Endometrium (tissue), 2 donors: ENCODE measurements around the gene REPIN1.

Source experiments
- FAIRE-seq: peaks from 2 replicates; lab custom pipeline; 2012; peaks lifted over from hg19 to GRCh38; lab: Jason Lieb, UNC
- donor health status: control.
- donor health status: control.

REPIN1 gene

DNA sequence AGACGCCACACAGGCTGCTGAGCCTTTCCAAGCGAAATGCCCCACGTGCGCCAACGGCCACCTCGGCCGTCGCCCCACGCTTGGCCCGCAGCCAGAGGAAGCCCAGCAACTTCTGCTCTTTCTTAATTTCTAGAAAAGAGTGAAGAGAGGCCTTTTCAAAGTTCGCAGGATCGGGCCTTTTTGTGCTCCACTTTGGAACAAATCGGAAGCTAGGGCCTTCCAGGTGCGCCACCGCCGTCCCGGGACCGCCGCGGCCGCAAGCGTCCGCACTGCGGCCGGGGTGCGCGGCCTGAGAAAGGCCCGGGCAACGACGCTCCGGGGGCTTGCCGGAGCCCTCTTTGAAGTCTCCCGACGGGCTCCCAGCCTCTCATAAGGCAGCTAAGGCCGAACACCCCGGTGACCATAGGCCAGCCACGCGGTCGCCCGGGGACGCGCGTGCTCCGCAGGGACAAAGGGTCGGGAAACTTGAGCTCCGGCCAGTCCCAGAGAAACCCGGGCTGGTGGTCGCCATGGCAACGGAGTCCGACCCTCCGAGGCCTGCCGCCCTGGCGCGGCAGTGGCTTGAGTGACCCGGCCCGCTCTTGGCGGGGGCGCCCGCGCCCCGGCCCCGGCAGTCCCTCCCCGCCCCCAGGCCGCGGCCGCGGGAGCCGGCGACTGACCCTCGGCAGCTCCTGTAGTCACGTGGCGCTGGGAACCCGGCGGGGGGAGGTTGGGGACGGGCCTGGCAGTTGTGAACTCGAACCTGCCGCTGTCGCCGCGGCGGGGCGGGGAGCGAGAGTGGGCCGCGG lies at the start of gene REPIN1:
TSS of gene REPIN1 (plus strand) at position 727 of the 788 bp plus-strand sequence. CDS start 890 bp downstream, outside the sequence.
- no peak for FAIRE-seq

DNA sequence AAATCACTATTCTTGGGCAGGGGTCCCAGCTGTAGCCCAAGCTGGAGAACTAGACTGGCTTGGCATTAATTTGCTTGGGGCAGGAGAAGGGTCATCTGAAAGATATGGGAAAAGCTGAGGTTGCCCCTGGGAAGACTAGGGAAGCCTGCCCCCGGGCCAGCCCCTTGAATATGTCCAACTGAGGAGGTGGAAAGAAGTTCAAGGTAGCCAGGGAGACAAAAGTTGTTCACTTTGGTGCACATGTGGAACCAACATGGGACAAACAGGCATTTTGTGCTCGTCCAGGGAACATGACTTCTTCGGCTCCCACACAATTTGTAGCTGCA lies 46.9 kb upstream of the REPIN1 start:
- FAIRE-seq, result no peak

DNA sequence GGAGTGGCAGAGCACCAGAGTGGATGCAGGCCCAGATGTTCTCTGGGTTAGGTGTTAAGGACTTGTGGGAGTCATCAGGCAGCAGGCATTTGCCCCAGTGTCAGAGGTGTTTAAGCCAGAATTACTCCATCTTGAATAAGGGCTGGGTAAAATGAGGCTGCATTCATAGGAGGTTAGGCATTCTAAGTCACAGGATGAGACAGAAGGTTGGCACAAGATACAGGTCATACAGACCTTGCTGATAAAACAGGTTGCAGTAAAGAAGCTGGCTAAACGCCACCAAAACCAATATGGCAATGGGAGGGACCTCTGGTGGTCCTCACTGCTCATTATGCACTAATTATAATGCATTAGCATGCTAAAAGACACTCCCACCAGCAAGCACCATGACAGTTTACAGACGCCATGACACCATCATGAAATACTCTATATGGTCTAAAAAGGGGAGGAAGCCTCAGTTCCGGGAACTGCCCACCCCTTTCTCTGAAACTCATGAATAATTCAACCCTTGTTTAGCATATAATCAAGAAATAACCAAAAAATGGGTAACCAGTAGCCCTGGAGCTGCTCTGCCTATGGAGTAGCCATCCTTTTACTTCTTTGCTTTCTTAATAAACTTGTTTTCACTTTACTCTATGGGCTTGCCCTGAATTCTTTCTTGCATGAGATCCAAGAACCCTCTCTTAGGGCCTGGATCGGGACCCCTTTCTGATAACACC lies 46.3 kb upstream of the REPIN1 start:
- FAIRE-seq, result no peak

DNA sequence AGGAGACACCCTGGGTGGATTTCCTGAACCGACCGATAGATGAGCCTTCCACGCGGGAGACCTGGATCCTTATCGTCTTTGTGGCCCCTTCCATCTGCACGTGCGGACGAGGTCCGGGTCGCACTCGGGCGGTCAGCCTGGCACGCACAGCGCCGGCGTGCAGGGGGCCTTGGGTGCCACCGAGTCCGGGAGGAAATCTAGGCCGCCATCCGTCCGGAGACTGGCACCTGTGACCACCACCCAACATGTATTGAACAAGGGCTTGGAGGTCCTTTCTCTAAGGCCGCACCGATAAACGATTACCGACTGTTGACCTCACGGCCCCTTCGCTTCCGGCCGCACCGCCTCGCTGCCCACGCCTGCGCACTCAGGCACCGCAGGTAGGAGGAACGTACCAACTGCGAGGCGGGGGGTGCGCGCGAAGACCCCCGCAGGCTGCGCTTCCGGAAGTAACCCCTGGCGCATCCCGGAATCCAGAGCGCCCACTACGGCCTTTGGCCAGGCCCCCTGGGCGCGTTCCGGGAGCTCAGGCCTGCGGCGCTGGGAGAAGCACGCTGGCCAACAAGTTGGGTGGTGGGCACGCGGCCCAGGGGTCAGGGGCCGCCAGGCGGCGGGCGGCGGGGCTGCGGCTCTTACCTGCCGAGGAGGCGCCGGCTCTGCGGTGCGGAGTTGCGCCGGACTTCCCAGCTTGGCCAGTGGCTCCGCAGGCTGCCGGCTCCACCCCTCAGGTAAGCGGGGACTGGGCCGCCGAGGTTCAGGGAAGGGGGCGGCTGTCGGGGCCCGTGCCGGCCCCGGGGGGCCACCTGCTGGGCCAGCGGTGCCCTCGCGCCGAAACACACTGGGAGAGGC lies 45.6 kb upstream of the REPIN1 start, which contains the start of the genes ACTR3C and LRRC61:
TSS of gene ACTR3C (minus strand) at position 713 of the 849 bp plus-strand sequence. CDS start 28,249 bp downstream, outside the sequence.
TSS of gene LRRC61 (plus strand) at position 523 of the 849 bp plus-strand sequence. CDS start 13,507 bp downstream, outside the sequence.
- no peak for FAIRE-seq

DNA sequence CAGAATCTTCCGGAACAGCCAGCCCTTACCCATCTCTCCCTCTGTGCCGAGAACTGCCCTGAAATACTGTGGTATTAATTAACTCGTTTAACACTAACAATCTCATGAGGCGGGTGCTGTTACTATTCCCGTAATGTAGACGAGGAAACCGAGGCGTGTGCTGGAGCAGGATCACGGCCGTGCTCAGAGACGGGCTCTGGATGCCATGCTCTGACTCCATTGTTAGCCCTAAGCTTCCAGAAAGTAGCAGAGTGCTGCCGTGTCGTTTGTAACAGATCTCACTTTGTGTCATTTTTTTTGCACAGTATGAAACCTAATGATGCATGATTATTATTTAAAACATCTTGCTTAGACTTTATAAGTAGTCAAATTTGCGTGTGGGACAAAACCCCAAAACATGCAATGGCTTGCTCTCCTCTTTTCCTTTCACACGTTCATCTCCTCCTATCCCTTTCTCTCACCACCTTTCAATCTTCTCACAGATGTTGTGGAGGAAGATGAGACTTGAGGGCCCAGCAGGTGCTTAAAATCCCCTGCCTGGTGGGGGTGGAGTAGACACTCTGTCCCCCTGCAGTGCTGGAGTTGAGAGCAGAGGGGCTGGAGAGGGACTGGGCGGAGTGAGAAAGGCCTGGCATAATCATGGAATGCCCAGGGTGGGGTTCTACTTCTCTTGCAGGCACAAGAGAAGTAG lies 44.8 kb upstream of the REPIN1 start:
- no peak for FAIRE-seq

DNA sequence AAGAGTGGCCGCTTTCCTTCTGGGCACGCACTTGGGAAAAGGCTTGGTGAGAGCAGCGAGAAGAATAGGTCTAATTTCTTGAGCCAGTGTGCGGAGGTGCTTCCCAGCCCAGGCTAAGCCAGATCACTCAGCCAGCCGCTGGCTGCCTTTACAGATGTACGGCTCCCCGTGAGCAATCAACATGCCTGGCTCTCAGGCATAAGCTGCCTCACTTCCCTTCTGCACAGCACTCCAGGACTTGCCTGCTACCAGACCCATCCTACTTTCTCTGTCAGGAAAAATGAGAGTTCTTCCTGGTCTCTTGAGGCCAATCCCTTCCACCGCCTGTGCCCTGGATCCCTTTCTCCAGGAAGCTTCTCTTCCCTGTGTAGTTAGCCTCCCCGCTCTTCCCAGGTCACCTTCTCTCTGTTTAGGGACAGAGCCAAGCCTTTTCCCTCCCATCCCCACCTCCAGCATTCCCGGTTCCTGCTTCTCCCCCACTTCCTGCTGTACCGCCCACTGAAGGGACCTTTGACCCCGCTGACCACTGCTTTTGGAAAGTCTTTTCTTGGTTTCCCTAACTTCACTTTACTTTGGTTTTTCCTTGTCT lies 44.2 kb upstream of the REPIN1 start:
- no peak for FAIRE-seq

DNA sequence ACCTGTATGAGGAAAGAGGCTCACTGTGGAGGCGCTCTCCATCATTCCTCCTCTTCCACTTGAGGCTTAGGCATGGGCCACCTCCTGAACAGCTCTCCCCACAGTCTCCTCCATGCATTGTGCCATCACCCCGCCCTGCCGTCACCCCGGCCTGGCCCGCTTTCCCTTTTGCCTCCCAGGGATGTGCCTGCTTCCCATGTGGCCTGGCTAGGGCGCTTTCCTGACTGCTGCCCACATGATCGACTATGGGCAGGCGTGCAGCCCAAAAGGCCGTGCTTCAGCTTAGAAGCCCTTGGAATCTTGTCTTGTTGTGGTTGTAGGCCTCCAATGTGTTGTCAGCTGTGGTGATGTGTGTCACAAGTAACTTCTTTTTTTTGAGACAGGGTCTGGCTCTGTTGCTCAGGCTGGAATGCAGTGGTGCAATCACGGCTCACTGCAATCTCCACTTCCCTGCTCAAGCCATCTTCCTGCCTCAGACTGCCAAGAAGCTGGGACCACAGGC lies 43.5 kb upstream of the REPIN1 start:
- FAIRE-seq, result no peak

DNA sequence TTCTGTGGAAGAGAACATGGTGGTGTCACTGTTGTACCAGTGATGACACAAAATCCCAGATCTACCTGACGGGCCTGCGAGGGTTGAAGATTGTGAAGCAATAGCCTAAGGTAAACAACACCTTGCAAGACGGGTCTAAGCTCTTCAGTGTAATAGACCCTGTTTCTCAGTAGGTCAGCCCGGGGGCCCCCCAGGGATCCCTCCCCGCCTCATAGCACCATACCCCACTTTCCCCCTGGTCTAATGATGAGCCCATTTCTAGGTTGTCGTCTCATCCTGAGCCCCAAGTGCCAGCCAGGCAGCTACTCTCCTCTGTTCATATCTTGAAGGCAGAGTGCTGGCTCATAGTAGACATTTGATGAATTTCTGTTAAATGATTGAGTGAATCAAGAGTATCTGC lies 42.7 kb upstream of the REPIN1 start:
- no peak for FAIRE-seq

DNA sequence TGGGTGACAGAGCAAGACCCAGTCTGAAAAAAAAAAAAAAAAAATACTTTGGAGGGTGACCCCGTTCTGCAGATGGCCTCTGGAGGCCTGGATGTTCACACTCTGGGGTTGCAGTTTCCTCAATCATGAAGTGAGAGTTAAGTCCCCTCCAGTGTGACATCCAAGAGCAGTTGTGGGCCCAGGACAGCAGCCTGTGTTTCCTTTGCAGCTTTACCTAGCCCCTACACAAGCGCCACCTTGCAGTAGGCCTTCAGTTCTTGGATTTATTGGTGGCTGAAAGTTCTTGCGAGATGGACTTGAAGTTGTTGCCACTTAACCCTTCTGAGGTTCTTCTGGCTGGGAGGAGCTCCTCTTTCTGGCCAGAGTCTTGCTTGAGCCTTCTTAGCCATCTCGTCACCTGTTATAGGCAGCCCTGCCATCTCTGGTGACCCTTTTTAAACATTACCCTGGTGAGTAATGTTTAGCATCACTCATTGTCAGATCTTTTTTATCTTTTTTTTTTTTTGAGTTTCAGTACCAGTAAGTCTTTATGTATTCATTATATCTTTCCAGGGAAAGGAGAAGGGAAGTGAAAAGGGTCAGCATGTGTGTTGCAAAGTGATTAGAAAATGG lies 41.9 kb upstream of the REPIN1 start:
- no peak for FAIRE-seq

DNA sequence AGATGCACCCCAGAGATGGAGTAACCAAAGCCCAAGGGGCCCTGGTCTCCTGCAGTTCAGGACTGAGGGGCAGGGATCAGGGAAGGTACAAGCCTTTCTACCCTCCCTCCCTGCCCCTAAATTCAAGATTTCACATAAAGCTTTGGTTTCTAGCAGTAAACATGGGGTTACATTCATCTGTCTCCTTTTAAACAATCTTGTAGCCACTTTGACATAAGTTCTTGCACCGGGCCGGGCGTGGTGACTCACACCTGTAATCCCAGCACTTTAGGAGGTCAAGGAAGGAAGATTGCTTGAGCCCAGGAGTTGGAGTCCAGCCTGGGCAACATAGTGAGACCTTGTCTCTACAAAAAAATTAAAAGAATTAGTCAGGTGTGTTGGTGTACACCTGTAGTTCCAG lies 41.3 kb upstream of the REPIN1 start:
- no peak for FAIRE-seq

DNA sequence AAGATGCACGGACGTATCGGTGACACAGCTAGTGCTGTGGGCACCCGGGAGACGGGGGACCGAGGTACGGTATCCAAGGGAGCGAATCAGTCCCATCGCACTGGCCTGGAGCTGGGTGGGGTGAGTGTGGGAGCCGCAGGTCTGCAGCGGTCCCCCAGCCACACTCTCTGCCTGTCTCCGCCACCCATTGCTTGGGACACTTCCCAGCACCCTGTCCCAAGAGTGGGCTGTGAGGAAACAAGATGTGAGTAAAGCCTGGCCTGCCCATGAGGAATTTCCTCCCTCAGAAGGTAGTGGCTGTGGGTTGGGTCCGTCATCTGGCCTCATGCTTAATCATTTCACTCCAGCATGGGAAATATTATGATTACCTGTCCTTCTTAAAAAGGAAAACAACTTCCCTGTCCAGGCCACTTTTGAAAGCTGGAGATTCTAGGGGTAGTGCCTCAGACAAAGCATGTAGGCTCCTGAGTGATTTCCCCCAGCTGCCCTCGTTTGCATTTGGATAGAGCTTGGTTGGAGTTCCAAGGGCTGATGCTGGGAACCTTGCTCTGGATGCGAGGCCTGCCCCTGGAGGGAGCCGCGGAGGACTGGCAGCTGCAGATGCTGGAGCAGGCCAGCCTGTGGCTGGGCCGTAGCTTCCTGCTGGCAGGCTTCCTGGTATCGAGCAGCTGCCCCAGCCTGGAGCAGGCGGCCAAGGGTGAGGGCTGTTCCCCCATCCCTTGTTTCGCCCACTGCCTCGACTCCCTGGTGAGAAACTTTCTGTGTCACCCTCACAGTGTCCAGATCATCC lies 39.1 kb upstream of the REPIN1 start:
- FAIRE-seq, result no peak

DNA sequence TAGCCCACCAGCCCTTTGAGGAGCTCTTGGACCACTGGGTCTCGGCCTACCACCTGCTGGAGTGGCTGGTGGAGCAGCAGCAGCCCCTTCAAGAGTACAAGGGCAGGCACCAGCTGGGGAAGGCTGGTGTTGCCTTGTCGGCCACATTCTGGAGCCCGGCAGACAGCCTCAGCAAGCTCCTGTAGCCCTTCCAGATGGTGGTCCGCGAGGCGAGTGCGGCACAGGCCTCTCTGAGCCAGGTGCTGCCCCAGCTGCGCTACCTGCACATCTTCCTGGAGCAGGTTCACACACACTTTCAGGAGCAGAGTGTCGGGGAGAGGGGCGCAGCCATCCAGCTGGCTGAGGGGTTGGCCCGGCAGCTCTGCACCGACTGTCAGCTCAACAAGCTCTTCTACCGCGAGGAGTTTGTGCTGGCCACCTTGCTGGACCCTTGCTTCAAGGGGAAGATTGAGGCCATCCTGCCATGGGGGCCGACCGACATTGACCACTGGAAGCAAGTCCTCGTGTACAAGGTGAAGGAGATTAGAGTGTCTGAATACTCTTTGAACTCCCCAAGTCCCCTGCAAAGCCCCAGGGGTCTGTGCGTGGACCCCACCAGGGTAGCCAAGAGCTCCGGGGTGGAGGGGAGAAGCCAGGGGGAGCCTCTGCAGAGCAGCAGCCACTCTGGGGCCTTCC lies 38.3 kb upstream of the REPIN1 start:
- no peak for FAIRE-seq

DNA sequence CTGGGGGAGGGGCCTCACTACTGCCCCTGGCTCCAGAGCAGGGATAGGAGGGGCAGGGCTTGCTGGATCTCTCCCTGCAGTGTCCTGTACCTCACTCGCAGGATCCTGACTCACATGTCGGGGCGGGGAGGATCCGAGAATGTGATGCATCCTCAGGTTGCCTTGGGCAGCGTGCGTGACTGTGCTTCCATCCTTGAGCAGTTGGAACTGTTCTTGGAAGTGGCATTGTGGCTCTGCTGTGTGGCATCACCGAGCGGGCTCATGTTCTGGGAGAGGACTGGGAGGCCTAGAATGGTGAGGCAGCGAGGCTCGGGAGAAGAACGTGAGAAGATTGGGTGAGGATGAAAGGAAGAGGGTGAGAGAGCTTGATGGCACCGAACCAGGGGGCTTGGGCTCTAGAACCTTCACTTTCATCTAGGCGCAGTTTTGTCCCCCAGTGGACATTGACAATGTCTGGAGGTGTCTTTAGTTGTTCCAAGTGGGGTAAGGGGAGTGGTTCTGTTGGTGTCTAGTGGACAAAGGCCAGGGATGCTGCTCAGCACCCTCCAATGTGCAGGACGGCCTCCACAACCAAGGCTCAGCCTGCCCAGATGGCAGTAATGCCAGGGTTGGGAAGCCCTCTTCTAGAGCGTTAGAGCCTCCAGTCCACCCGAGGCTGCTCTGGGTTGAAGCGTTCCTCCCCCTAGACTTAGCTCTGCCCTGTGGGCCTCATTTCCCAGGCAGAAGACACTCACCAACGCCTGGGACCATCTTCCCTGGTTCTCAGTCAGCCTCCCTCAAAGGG lies 35.6 kb upstream of the REPIN1 start:
- no peak for FAIRE-seq

DNA sequence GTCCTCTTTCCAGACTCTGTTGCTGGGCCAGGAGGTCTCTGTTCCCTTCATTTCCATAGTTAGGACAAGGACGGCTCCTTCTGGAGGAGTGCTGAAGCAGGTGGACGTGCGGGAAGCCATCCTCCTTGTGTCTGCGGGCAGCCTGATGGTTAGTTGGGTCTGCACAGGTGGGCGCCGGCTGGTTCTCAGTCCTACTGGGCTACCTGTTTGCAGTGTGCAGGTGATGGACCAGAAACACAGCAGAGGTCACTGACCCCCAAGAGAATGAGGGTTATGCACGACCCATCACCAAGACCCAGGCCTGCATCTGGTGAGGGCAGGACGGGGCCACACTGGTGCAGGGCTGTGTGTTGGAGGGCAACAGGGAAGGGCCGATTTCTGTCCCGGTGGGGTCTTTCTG lies 35.0 kb upstream of the REPIN1 start:
- FAIRE-seq, result no peak

DNA sequence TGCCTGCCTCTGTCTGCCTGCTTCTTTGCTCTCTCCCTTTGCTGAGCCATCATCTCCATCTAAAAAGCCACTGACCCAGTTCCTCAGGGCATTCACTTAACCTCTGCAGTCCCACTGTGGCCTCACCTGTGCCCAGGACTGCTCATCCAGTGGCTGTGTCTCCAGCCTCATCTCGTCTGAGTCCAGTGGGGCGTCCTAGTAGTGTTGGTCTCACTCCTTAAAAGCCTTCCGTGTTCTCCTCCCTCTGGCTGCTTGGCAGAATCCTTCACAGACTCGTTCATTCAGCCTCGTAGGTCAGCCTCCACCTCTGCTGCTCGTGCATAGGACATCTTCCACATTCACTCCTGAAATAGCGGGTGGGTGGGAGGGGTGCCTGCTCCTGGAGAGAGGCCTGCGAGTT lies 34.5 kb upstream of the REPIN1 start:
- no peak for FAIRE-seq

DNA sequence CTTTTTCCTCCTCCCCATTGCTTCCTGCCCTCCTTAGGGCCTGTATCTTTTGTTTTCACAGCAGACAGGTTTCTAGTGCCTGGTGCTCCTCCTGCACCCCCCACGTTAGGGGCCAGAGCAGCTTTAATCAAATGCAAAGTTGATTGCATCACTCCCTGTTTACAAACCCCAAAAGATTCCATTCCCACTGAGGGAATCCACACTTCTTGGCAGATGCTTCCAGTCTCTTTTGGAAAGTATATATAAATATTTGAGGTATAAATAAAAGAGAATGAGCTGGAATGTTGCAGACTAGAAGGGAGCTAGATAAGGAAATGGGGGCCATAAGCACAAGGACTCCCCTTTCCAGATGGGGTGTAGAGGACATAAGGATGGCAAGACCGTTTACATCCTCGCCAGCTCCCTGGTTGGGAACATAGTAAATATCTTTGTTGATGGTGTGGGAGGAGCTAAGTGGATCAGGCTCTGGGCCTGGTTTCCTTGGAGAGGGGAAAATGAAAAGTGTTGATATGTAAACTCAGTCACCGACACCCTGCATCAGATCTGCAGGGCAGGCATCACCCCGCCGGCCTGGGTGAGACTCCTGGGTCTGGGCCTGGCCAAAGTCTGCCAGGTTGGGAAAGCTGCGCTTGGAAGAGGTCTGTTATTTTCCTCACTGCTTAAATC lies 33.4 kb upstream of the REPIN1 start:
- FAIRE-seq, result no peak

DNA sequence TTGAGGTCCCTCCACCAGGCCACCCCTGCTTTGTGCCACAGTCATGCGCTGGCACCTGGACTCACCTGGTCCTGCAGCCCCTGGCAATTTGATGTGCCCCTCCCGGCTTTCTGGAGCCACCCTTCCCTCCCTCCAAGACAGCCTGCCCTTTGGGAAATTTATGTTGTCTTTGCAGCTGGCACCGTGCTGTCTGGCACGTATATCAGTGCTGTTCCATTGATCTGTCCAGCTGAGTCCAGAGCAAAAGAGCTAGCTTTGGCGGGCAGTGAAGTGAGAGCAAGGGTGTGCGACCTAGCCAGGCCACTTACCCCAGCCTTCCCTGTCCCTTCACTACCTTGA lies 32.9 kb upstream of the REPIN1 start:
- no peak for FAIRE-seq

DNA sequence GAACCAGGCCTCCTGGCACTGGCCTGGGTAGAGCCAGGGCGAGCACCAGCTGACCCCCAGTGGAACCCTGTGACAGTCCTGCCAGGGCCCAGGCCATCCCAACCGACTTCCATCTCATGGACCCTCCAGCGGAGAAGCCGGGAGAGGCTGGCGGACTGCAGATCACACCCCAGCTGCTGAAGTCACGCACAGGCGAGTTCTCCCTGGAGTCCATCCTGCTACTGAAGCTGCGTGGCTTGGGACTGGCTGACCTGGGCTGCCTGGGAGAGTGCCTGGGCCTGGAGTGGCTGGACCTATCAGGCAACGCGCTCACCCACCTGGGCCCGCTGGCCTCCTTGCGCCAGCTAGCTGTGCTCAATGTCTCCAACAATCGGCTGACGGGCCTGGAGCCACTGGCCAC lies 31.9 kb upstream of the REPIN1 start:
- no peak for FAIRE-seq
